Measurements from ENCODE around the gene METTL2B.

The METTL2B gene

GRCh38 chr7:128476402-128477335 lies at the start of gene METTL2B:
Gene METTL2B, plus strand, starts transcription at chr7:128476748. Its CDS starts 18 bp downstream, at chr7:128476766.
- DNase-seq (ENCODE audit: low read depth) = peak; percentile 81

- DNase-seq (ENCODE audit: low read depth) = no peak
Observed at GRCh38 chr7:128427289-128427891, 49.2 kb upstream of the METTL2B start.

- no peak for DNase-seq (ENCODE audit: low read depth)
Observed at GRCh38 chr7:128430207-128430606, 46.3 kb upstream of the METTL2B start.

GRCh38 chr7:128431221-128431620 lies 45.3 kb upstream of the METTL2B start:
- DNase-seq (ENCODE audit: low read depth) = no peak

GRCh38 chr7:128431754-128432153 lies 44.8 kb upstream of the METTL2B start:
- no peak for DNase-seq (ENCODE audit: low read depth)

- no peak for DNase-seq (ENCODE audit: low read depth)
Observed at GRCh38 chr7:128434413-128435326, 41.9 kb upstream of the METTL2B start.

GRCh38 chr7:128435327-128435686 lies 41.2 kb upstream of the METTL2B start:
- no peak for DNase-seq (ENCODE audit: low read depth)

GRCh38 chr7:128437426-128438332 lies 38.9 kb upstream of the METTL2B start:
- DNase-seq (ENCODE audit: low read depth) = no peak

GRCh38 chr7:128442356-128442755 lies 34.2 kb upstream of the METTL2B start:
- DNase-seq (ENCODE audit: low read depth) = no peak

- DNase-seq (ENCODE audit: low read depth) = no peak
Observed at GRCh38 chr7:128443831-128444600, 32.5 kb upstream of the METTL2B start.

- no peak for DNase-seq (ENCODE audit: low read depth)
Observed at GRCh38 chr7:128446306-128446705, 30.2 kb upstream of the METTL2B start.

- DNase-seq (ENCODE audit: low read depth) = no peak
Observed at GRCh38 chr7:128447941-128448564, 28.5 kb upstream of the METTL2B start.

GRCh38 chr7:128448751-128449302 lies 27.7 kb upstream of the METTL2B start:
- no peak for DNase-seq (ENCODE audit: low read depth)

GRCh38 chr7:128450409-128450808 lies 26.1 kb upstream of the METTL2B start:
- DNase-seq (ENCODE audit: low read depth) = no peak

GRCh38 chr7:128450913-128451312 lies 25.6 kb upstream of the METTL2B start:
- DNase-seq (ENCODE audit: low read depth) = no peak

- no peak for DNase-seq (ENCODE audit: low read depth)
Observed at GRCh38 chr7:128452552-128452951, 24.0 kb upstream of the METTL2B start.

GRCh38 chr7:128453836-128454804 lies 22.4 kb upstream of the METTL2B start:
- DNase-seq (ENCODE audit: low read depth) = no peak

GRCh38 chr7:128454808-128455542 lies 21.6 kb upstream of the METTL2B start:
- no peak for DNase-seq (ENCODE audit: low read depth)
